Pulmonary artery endothelial cell (primary cell): Measurements from ENCODE around the gene SPAG9. TPM values are rescaled to one million over a fixed set of nuclear protein-coding genes. Genes with fewer than 3 reads are reported as not detected.
A peak's percentile ranks its signal among the peaks of the same experiment; 100 is the strongest.

Experiments used
- DNase-seq: peaks from one replicate; pipeline ENCODE4 v3.0.0-alpha.2; 2011; ENCODE audit warnings: low read depth, low spot score
- total RNA-seq: library from RNA; depleted of rRNA; stranded (reverse); fragments of >200 nt; gene quantifications from 2 replicates; pipeline ENCODE4 v1.2.3, GENCODE V29; 2014

Gene SPAG9
- total RNA-seq, 1 donor from 2014 or later = 71.9 TPM

- DNase-seq = peak; percentile 62
Measured at GRCh38 chr17:50919321-50920040, 201.2 kb downstream of the SPAG9 start.

GRCh38 chr17:50918933-50919296 lies 201.8 kb downstream of the SPAG9 start:
- no peak for DNase-seq

GRCh38 chr17:50918071-50918932 lies 202.4 kb downstream of the SPAG9 start:
- no peak for DNase-seq

- DNase-seq = no peak
Measured at GRCh38 chr17:50917418-50917743, 203.3 kb downstream of the SPAG9 start.

- no peak for DNase-seq
Measured at GRCh38 chr17:50916708-50917417, 203.8 kb downstream of the SPAG9 start.

- DNase-seq = no peak
Measured at GRCh38 chr17:50916026-50916707, 204.5 kb downstream of the SPAG9 start.

GRCh38 chr17:50914505-50915063 lies 206.1 kb downstream of the SPAG9 start:
- no peak for DNase-seq

- DNase-seq = no peak
Measured at GRCh38 chr17:50913120-50913519, 207.5 kb downstream of the SPAG9 start.

Other genes with a start within 250 kb of the SPAG9 start
- 186 and 210 TPM in 2 replicates for gene NME1, start 32.7 kb upstream of the SPAG9 start, total RNA-seq
- gene NME2, start 45.5 kb upstream of the SPAG9 start, total RNA-seq = 433 and 570 TPM in 2 replicates
- gene MBTD1, start 139.2 kb upstream of the SPAG9 start, total RNA-seq = 9.5 and 9.9 TPM in 2 replicates
- 37.3 and 37.6 TPM in 2 replicates for gene UTP18, start 139.7 kb upstream of the SPAG9 start, total RNA-seq